Activated CD8-positive, alpha-beta memory T cell treated with anti-CD3 and anti-CD28 coated beads, Interleukin-2, amount 10 ng/mL, durations not matched to agents 7 days and 5 days (primary cell): ENCODE data around the gene UBA3. TPM values are rescaled to one million over a fixed set of nuclear protein-coding genes. Genes with fewer than 3 reads are reported as not detected.

Source experiments
- ATAC-seq: fragments of 150-1000 bp; cut with Tn5 transposase; one replicate; pipeline ENCODE4 v1.10.0; 2021; ENCODE audit warnings: moderate library complexity
- CTCF ChIA-PET: fragments of 350-600 bp; sonication (Branson Sonifier 250); formaldehyde crosslinking; loops from one replicate; lab custom pipeline; 2021; ENCODE audit warnings: antibody characterized with exemption; lab: Charles Lee
- DNase-seq: peaks from one replicate; pipeline ENCODE4 v3.0.0-alpha.2; 2020
- H3K27ac Mint-ChIP-seq: one replicate; pipeline ENCODE4 v1.8.0; 2021; ENCODE audit warnings: mild to moderate bottlenecking, mixed read lengths
- H3K27me3 Mint-ChIP-seq: one replicate; pipeline ENCODE4 v1.8.0; 2021; ENCODE audit warnings: mixed read lengths
- H3K36me3 Mint-ChIP-seq: one replicate; pipeline ENCODE4 v1.8.0; 2021; ENCODE audit warnings: mild to moderate bottlenecking, mixed read lengths
- H3K4me1 Mint-ChIP-seq: one replicate; pipeline ENCODE4 v1.8.0; 2021; ENCODE audit warnings: mixed read lengths
- H3K4me3 Mint-ChIP-seq: one replicate; pipeline ENCODE4 v1.8.0; 2021; ENCODE audit warnings: mild to moderate bottlenecking, moderate library complexity, mixed read lengths
- H3K9me3 Mint-ChIP-seq: one replicate; pipeline ENCODE4 v1.8.0; 2022; ENCODE audit warnings: low read depth, mixed read lengths
- total RNA-seq, 2 experiments: library from RNA; stranded (reverse); gene quantifications; one replicate each; pipeline ENCODE4 v1.2.3, GENCODE V29; 2021

The UBA3 gene
- total RNA-seq, 2 experiments from 2014 or later: 104 to 133 TPM

DNA sequence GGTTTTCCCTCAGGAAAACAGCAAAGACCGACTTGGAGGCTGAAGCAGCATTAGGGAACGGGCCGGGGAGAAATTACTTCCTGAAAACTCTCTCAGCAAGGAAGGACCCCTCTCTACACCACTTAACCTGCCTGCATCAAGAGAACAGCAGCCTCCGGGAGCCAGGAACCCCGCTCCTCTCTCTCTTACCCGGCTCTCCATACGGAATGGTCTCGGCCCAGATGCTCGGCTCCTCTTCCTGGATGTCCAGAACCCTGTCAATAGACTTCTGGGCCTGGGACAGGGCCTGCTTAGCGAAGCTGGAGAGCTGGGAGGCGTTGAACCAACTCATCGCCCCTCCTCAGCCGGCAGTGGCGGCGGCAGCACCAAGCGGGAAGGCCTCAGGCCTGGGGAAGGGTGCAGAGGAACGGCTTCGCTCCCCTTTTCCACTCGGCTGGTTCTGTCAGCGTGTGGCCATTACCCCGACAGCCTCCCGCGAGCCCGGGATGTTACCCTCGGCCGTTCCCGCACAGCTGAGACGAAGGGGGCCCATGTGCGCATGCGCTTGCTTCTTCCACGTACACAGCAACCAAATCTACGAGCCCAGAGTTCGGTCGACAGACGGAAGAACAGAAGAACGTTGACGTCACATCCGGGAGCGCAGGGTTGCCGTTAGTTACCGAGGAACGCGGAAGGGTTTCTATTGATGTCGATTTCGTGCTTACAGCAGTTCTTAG, 28.3 kb downstream of the UBA3 start, which contains the start of gene TMF1:
Gene TMF1 (minus strand): TSS at position 578 of the 716 bp plus-strand sequence. CDS start 247 bp downstream, at position 331.
- H3K4me1 Mint-ChIP-seq: peaks cover 49% of the 10 kb centered on the region
- H3K27me3 Mint-ChIP-seq: no peaks in the 10 kb centered on the region
- peak within 1 kb of the TSS; percentile 95 for H3K27ac Mint-ChIP-seq
- H3K36me3 Mint-ChIP-seq: peaks cover 46% of the 10 kb centered on the region
- CTCF ChIA-PET: interaction anchor here (1.1 to 4.8 kb wide), 9 partner anchors 9 to 254 kb away, joined by 4 to 49 read pairs (median 7); partner anchors contain the start of gene ARL6IP5
- DNase-seq (peak; percentile 99), ATAC-seq (peak; percentile 95)
- peak within 1 kb of the TSS; percentile 94 for H3K4me3 Mint-ChIP-seq
- no peaks in the 10 kb centered on the region for H3K9me3 Mint-ChIP-seq

DNA sequence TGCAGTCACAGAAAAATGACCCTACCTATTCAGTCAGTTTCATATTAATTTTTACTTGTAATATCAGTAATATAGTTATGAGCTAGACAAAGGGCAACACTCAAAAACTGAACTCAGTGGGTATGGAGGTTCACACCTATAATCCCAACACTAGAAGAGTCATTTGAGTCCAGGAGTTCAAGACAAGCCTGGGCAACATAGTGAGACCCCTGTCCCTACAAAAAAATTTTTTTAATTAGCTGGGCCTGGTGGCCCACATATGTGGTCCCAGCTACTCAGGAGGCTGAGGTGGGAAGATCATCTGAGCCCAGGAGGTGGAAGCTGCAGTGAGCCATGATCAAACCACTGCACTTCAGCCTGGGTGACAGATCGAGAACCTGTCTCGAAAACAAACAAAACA, 31.2 kb downstream of the UBA3 start:
- Mint-ChIP-seq H3K4me3 (peak overlapping the region; percentile 53), H3K27ac (no peak overlapping the region), H3K27me3 (no peaks in the 10 kb centered on the region), H3K9me3 (no peaks in the 10 kb centered on the region), H3K36me3 (peaks cover 42% of the 10 kb centered on the region), H3K4me1 (peaks cover 52% of the 10 kb centered on the region)
- DNase-seq (no peak), ATAC-seq (no peak)
- CTCF ChIA-PET: interaction anchor here (1.0 kb wide), 1 partner anchor 12 kb away, joined by 4 read pairs; no protein-coding TSS in a partner anchor

DNA sequence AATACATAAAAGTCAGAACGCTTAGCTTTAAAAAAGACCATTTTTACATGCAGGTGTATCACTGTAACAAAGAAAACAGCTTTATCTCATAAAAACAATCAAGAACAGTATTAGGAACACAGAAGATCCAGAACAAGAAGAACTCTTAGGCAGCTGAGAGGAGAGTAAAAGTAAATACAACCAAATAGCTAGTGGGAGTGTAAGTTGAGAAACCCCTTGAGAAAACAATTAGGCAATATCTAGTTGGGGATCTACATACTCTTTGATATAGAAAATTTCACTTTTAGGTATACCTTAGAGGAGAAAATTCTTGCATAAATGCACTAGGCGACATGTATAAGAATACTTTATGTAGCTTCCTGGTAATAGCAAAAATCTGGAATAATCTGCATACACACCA, 35.6 kb downstream of the UBA3 start:
- Mint-ChIP-seq H3K4me1 (peaks cover 33% of the 10 kb centered on the region), H3K36me3 (peaks cover 50% of the 10 kb centered on the region), H3K27ac (no peak overlapping the region), H3K9me3 (no peaks in the 10 kb centered on the region), H3K4me3 (no peak overlapping the region), H3K27me3 (no peaks in the 10 kb centered on the region)
- CTCF ChIA-PET: interaction anchor here (0.7 to 1.1 kb wide), 4 partner anchors 11 to 117 kb away, joined by 3 to 4 read pairs (median 3); no protein-coding TSS in a partner anchor
- DNase-seq (no peak), ATAC-seq (no peak)

DNA sequence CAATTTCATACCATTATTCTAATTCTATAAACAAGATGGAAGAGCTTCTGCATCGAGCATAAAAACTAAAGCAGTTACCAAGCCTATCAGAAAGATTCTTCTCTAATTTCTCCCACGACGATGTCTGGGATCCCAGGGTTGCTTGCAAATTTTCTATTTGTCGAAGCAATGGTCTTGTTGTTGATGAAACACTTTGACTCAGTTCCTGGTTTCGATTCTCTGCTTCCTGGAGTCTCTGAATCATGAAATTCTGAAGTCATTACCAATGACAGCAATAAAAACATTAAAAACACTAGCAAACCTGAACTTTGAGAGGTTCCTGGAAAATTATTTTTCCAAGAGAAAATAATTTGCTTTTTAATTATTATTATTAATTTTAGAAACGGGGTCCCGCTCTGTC, 46.7 kb downstream of the UBA3 start:
- Mint-ChIP-seq H3K36me3 (peaks cover 60% of the 10 kb centered on the region), H3K4me1 (peaks cover 16% of the 10 kb centered on the region), H3K9me3 (no peaks in the 10 kb centered on the region), H3K4me3 (no peak overlapping the region), H3K27me3 (no peaks in the 10 kb centered on the region), H3K27ac (peak overlapping the region; percentile 46)
- CTCF ChIA-PET: interaction anchor here (1.3 to 1.4 kb wide), 2 partner anchors 11 to 15 kb away, joined by 3 read pairs; no protein-coding TSS in a partner anchor
- ATAC-seq (peak; percentile 47), DNase-seq (no peak)

DNA sequence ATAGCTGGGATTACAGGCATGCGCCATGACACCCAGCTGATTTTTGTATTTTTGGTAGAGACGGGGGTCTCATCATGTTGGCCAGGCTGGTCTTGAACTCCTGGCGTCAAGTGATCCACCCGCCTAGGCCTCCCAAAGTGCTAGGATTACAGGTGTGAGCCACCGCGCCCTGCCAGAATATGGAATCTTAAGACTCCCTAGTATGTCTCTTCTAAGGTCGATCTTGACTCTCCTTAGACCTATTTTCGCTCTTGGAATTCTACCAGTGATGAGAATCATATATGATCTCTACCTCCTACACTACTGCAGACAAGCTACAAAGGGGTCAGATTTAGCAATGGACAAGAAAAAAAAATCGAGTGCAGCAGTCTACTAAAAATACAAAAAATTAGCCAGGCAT, 47.4 kb downstream of the UBA3 start:
- DNase-seq (no peak), ATAC-seq (no peak)
- no peaks in the 10 kb centered on the region for H3K27me3 Mint-ChIP-seq
- no peaks in the 10 kb centered on the region for H3K9me3 Mint-ChIP-seq
- peaks cover 16% of the 10 kb centered on the region for H3K4me1 Mint-ChIP-seq
- CTCF ChIA-PET: interaction anchor here (1.0 to 1.5 kb wide), 5 partner anchors 12 to 274 kb away, joined by 3 read pairs; no protein-coding TSS in a partner anchor
- peaks cover 61% of the 10 kb centered on the region for H3K36me3 Mint-ChIP-seq
- H3K4me3 Mint-ChIP-seq: no peak overlapping the region
- no peak overlapping the region for H3K27ac Mint-ChIP-seq

DNA sequence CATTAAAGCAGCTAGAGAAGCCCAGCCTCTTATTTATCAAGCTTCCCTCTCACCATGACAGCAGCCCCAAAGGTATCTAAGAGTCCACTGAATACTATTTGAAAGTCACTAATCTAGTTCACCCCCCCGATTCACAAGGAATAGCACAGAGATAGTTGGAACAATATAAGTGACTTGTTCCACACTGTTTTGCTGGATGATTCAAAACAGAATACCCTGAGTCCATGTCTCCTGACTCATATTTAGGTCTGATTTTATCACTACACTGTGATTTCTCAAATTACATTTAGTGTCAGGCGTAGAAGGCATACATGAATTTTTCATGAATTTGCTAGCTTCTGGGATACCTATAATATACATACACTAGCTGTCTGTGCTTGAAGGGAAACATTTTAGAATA, 48.0 kb downstream of the UBA3 start:
- no peak overlapping the region for H3K4me3 Mint-ChIP-seq
- peak overlapping the region; percentile 52 for H3K27ac Mint-ChIP-seq
- CTCF ChIA-PET: interaction anchor here (1.0 to 1.5 kb wide), 3 partner anchors 21 to 274 kb away, joined by 3 read pairs; no protein-coding TSS in a partner anchor
- no peaks in the 10 kb centered on the region for H3K27me3 Mint-ChIP-seq
- DNase-seq (no peak), ATAC-seq (no peak)
- peaks cover 65% of the 10 kb centered on the region for H3K36me3 Mint-ChIP-seq
- no peaks in the 10 kb centered on the region for H3K9me3 Mint-ChIP-seq
- peaks cover 16% of the 10 kb centered on the region for H3K4me1 Mint-ChIP-seq

DNA sequence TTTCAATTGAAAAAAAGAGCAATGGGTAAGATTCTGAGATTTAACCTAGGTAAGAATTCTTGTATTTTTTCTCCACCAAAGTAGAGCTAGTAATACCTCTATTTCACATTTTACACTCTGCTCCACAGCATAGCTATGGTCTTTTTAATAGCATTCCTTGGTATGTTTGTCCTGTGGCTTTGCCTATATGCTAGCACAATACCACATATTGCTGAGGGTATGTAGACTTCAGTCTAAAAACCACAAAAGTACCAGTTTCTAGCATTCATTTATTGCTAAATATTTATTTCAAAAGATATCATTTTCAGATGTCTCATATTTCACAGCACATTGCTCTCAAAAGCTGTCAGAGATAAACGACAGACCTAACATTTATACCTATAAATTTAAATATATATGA, 48.5 kb downstream of the UBA3 start:
- Mint-ChIP-seq H3K4me3 (no peak overlapping the region), H3K27ac (no peak overlapping the region), H3K27me3 (no peaks in the 10 kb centered on the region), H3K4me1 (peaks cover 16% of the 10 kb centered on the region), H3K9me3 (no peaks in the 10 kb centered on the region), H3K36me3 (peaks cover 63% of the 10 kb centered on the region)
- CTCF ChIA-PET: interaction anchor here (1.0 to 1.5 kb wide), 3 partner anchors 21 to 275 kb away, joined by 3 read pairs; no protein-coding TSS in a partner anchor
- DNase-seq: no peak
- ATAC-seq: no peak

DNA sequence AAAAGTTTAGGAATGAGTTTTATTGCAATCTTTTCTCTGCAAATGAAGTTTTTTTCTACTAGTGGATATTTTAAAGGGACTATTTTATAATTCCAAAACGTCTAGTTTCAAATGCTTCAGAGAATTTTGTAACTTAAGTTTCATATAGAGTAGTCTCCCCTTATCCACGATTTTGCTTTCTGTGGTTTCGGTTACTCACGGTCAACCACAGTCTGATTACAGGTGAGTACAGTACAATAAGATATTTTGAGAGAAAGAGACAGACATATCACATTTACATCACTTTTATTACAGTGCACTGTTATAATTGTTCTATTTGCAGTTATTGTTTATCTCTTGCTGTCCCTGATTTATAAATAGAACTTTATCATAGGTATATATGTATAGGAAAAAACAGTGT, 59.3 kb downstream of the UBA3 start:
- Mint-ChIP-seq H3K27me3 (no peaks in the 10 kb centered on the region), H3K4me1 (peaks cover 7% of the 10 kb centered on the region), H3K4me3 (no peak overlapping the region), H3K27ac (no peak overlapping the region), H3K36me3 (peaks cover 28% of the 10 kb centered on the region), H3K9me3 (no peaks in the 10 kb centered on the region)
- CTCF ChIA-PET: interaction anchor here (1.4 to 1.5 kb wide), 2 partner anchors 24 to 286 kb away, joined by 3 read pairs; no protein-coding TSS in a partner anchor
- ATAC-seq: no peak
- DNase-seq: no peak

DNA sequence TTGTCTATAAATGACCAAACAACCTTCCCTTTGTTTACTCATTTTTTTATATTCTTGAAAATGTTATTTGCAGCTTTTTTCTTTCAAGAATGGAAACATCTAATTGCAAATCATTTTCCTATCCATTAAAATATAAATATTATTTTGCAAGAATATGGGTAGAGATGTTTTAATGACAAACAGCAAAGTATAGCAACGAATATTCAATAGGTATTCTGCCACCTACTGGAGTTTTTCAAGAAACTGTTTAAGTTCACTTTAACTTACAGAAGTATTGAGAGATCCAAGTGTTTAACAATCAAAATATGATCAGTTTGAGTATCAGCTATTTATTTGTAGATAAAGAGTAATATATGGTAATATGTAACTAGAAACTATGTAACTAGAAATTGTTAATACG, 59.7 kb downstream of the UBA3 start:
- ATAC-seq (no peak), DNase-seq (no peak)
- H3K9me3 Mint-ChIP-seq: no peaks in the 10 kb centered on the region
- H3K4me3 Mint-ChIP-seq: no peak overlapping the region
- peaks cover 24% of the 10 kb centered on the region for H3K36me3 Mint-ChIP-seq
- CTCF ChIA-PET: no interaction called here
- no peaks in the 10 kb centered on the region for H3K27me3 Mint-ChIP-seq
- no peak overlapping the region for H3K27ac Mint-ChIP-seq
- peaks cover 9% of the 10 kb centered on the region for H3K4me1 Mint-ChIP-seq

DNA sequence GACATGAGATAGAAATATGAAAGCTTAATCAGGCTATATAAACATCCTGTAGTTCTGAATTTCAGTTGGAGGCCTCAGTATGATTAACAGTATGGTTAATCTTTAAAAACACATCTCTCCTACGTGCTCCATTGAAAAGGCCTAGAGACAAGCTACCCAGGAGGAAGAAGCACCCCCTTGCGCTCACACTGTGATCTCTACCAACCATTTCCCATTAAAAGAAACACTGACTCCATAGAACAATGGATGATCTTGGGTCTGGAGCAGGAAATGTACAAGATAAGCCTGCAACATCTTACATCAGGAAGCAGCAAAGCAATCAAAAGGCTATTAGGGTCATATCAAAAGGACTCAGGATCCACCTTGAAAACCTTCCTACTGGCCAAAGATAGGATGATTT, 63.3 kb downstream of the UBA3 start:
- no peak overlapping the region for H3K27ac Mint-ChIP-seq
- H3K9me3 Mint-ChIP-seq: no peaks in the 10 kb centered on the region
- peaks cover 28% of the 10 kb centered on the region for H3K4me1 Mint-ChIP-seq
- H3K36me3 Mint-ChIP-seq: peaks cover 17% of the 10 kb centered on the region
- no peak overlapping the region for H3K4me3 Mint-ChIP-seq
- ATAC-seq: no peak
- CTCF ChIA-PET: no interaction called here
- no peak for DNase-seq
- H3K27me3 Mint-ChIP-seq: no peaks in the 10 kb centered on the region

DNA sequence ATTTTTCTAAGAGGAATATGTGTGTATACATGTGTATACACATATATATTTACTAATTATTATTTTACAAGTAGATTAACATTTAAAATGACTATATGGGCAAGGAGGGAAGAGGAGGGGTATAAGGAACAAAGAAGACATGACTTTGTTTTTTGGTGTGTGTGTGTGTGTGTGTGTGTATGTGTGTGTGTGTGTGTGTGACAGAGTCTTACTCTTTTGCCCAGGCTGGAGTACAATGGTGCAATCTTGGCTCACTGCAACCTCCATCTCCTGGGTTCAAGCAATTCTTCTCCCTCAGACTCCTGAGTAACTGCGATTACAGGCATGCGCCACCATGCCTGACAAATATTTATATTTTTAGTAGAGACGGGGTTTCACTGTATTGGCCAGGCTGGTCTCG, 64.1 kb downstream of the UBA3 start:
- Mint-ChIP-seq H3K27ac (no peak overlapping the region), H3K27me3 (no peaks in the 10 kb centered on the region), H3K36me3 (peaks cover 15% of the 10 kb centered on the region), H3K4me1 (peaks cover 29% of the 10 kb centered on the region), H3K9me3 (no peaks in the 10 kb centered on the region), H3K4me3 (no peak overlapping the region)
- no peak for ATAC-seq
- no peak for DNase-seq
- CTCF ChIA-PET: no interaction called here

DNA sequence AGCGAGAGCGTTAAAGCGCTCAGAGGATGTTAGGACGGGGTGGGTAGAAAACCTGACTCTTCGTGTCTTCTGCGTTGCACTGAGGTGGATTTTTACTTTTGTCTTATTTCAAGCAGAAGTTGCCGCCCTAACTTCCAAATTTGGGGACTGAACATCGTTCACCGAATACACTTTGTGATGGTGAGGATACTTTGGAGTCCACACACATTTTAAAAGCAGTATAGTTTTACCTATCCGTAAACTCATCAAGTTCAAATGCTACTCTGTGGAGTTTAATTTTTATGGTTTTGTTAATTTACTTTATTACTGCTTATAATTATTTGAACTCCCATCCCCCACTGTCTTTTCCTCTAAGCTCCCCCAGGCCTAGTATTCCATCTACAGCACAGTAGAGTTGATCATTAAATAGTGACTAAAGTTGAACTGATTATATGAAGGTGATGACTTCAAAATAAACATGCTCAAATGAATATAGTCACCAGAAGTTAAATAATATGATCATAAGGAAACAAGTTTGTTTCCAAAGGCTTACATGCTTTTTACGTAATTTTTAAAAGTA, 66.1 kb downstream of the UBA3 start:
- H3K36me3 Mint-ChIP-seq: peaks cover 18% of the 10 kb centered on the region
- no peaks in the 10 kb centered on the region for H3K9me3 Mint-ChIP-seq
- H3K4me1 Mint-ChIP-seq: peaks cover 34% of the 10 kb centered on the region
- CTCF ChIA-PET: interaction anchor here (1.0 to 3.1 kb wide), 6 partner anchors 10 to 67 kb away, joined by 3 to 14 read pairs (median 4); partner anchors contain the start of gene UBA3
- no peak for DNase-seq
- ATAC-seq: no peak
- peak overlapping the region; percentile 64 for H3K27ac Mint-ChIP-seq
- no peaks in the 10 kb centered on the region for H3K27me3 Mint-ChIP-seq
- H3K4me3 Mint-ChIP-seq: peak overlapping the region; percentile 77

DNA sequence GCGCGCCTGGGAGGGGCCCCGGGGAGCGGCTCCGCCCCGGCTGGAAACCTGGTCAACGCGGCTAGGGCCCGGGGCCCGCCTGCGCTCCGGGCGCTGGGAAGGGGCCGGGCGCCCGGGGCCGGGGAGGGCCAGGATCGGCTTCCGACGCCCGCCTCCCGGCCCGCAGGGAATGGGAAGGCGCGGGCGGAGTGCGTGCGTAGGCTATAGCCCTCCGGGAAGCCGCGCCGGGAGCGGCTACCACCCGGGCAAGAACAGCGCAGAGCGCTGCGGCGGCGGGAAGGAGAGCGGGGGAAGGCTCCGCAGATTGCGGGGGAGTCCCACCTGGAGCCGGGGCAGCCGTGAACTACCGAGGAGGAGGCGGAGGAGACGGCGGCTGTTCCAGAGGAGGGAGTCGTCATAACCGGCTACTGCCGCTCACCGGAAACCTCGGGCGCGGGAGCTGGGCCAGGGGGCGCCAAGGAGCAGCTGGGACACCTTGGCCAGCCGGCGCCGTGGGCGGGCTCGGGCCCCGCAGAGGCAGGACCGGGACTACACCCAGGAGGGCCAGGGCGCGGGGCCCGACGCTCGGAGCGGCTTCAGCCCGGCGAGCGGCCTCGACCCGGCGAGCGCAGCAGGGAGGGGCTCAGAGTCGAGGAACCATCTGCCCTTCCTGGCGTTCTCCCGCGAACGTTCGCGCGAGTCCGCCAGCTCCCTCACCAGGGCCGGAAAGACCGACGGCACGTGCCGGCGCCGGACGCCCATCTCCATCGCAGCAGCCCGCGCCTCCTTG, 66.7 kb downstream of the UBA3 start, which contains the start of gene EOGT:
Gene EOGT (minus strand): TSS at position 432 of the 769 bp plus-strand sequence. CDS start 3,838 bp downstream, outside the sequence.
- H3K27ac Mint-ChIP-seq: peak within 1 kb of the TSS; percentile 75
- H3K36me3 Mint-ChIP-seq: peaks cover 20% of the 10 kb centered on the region
- ATAC-seq (peak; percentile 91), DNase-seq (peak; percentile 88)
- CTCF ChIA-PET: interaction anchor here (1.0 to 3.1 kb wide), 6 partner anchors 11 to 68 kb away, joined by 3 to 14 read pairs (median 4); partner anchors contain the start of gene UBA3
- H3K4me3 Mint-ChIP-seq: peak within 1 kb of the TSS; percentile 81
- H3K27me3 Mint-ChIP-seq: no peaks in the 10 kb centered on the region
- H3K4me1 Mint-ChIP-seq: peaks cover 34% of the 10 kb centered on the region
- no peaks in the 10 kb centered on the region for H3K9me3 Mint-ChIP-seq
